HCT116 (cell line): ENCODE results near the gene RPS24. TPM values are rescaled to one million over a fixed set of nuclear protein-coding genes. Genes with fewer than 3 reads are reported as not detected.

ENCODE experiments used
- ATAC-seq: fragments of 200-7000 bp; cut with Tn5 transposase; 2 replicates; pipeline ENCODE4 v1.9.1; 2020; ENCODE audit warnings: mild to moderate bottlenecking, moderate library complexity
- BruUV-seq: library from RNA; stranded (reverse); fragments of 400-500 nt; replicated peaks from 2 replicates; lab custom pipeline; 2021; lab: Mats Ljungman, UMichigan
- CTCF ChIA-PET: fragments of 300-600 bp; sonication (Branson Sonifier 250); formaldehyde crosslinking; loops from one replicate; lab custom pipeline; 2021; ENCODE audit warnings: antibody characterized with exemption; lab: Charles Lee
- POLR2A ChIA-PET: fragments of 300-600, 350-600 bp; sonication (Branson Sonifier 250); formaldehyde crosslinking; loops from one replicate; lab custom pipeline; 2021; ENCODE audit warnings: antibody characterized with exemption; lab: Charles Lee
- RAD21 ChIA-PET, 2 experiments: fragments of 300-600 bp; sonication (Branson Sonifier 250); formaldehyde crosslinking; loops; one replicate each; lab custom pipeline; 2023; ENCODE audit warnings: low total read pairs in 2 of 2; ENCODE audit not compliant: uncharacterized antibody in 2 of 2, unreplicated experiment in 2 of 2, low non-redundant PET in 1 of 2; lab: Charles Lee
- DNase-seq: peaks from one replicate; pipeline ENCODE4 v3.0.0-alpha.2; 2010; ENCODE audit warnings: low read depth, low spot score
- H2AFZ ChIP-seq: fragments of 200-600 bp; shearing (Covaris generic), sonication (generic); 2 replicates; pipeline ENCODE4 v1.6.1; 2017; ENCODE audit warnings: low read depth, mixed run types, mixed read lengths, antibody characterized with exemption, low read length; ENCODE audit not compliant: poor library complexity, severe bottlenecking
- H3K27ac ChIP-seq: 2 replicates; pipeline ENCODE4 v1.5.1; 2012; ENCODE audit warnings: low read depth, low read length
- H3K27me3 ChIP-seq: fragments of 200-600 bp; sonication (generic); 2 replicates; pipeline ENCODE4 v1.6.1; 2016; ENCODE audit warnings: mixed run types, low read length, mixed read lengths; ENCODE audit not compliant: insufficient read depth
- H3K36me3 ChIP-seq, 2 experiments: fragments of 200-500 bp in 1 of 2; fragments of 200-600 bp in 1 of 2; sonication (Bioruptor generic) in 1 of 2; sonication (generic) in 1 of 2; 2 replicates each; pipeline versions ENCODE4 v1.5.1 to v1.6.1; 2014 to 2016; ENCODE audit warnings: low read length in 2 of 2, inconsistent platforms in 1 of 2, mixed read lengths in 1 of 2, mixed run types in 1 of 2; ENCODE audit not compliant: insufficient read depth in 2 of 2, control insufficient read depth in 1 of 2
- H3K4me1 ChIP-seq, 2 experiments: fragments of 200-600 bp in 1 of 2; sonication (generic) in 1 of 2; 2 replicates each; pipeline versions ENCODE4 v1.5.1 to v1.6.1; 2012 to 2017; ENCODE audit warnings: low read length in 2 of 2, inconsistent platforms in 1 of 2, mild to moderate bottlenecking in 1 of 2, mixed read lengths in 1 of 2, mixed run types in 1 of 2, moderate library complexity in 1 of 2; ENCODE audit not compliant: insufficient read depth in 2 of 2, control insufficient read depth in 1 of 2
- H3K4me2 ChIP-seq: fragments of 200-600 bp; sonication (generic); 2 replicates; pipeline ENCODE4 v1.6.1; 2017; ENCODE audit warnings: mixed run types, low read length, mixed read lengths
- H3K4me3 ChIP-seq, 2 experiments: fragments of 200-600 bp in 1 of 2; sonication (generic) in 1 of 2; replicated peaks in 1 of 2; 2 replicates each; pipeline ENCODE4 v1.5.1; 2011 to 2016; ENCODE audit warnings: low read length in 2 of 2, control low read depth in 1 of 2, low read depth in 1 of 2, mild to moderate bottlenecking in 1 of 2, mixed read lengths in 1 of 2, mixed run types in 1 of 2
- H3K79me2 ChIP-seq: fragments of 200-600 bp; sonication (generic); 2 replicates; pipeline ENCODE4 v1.6.1; 2017; ENCODE audit warnings: mild to moderate bottlenecking, mixed run types, low read length, moderate library complexity, mixed read lengths; ENCODE audit not compliant: insufficient read depth
- H3K9ac ChIP-seq: fragments of 200-600 bp; sonication (generic); 2 replicates; pipeline ENCODE4 v1.6.1; 2016; ENCODE audit warnings: low read length, mixed read lengths
- H3K9me2 ChIP-seq: fragments of 200-600 bp; sonication (generic), shearing (Covaris generic); 2 replicates; pipeline ENCODE4 v1.6.1; 2017; ENCODE audit warnings: mixed run types, mild to moderate bottlenecking, moderate library complexity; ENCODE audit not compliant: insufficient read depth
- H3K9me3 ChIP-seq, 2 experiments: fragments of 200-500 bp in 1 of 2; fragments of 200-600 bp in 1 of 2; sonication (Bioruptor generic) in 1 of 2; sonication (generic) in 1 of 2; 2 replicates each; pipeline ENCODE4 v1.6.1; 2014 to 2017; ENCODE audit warnings: low read length in 2 of 2, mixed read lengths in 2 of 2, inconsistent platforms in 1 of 2, low read depth in 1 of 2, mild to moderate bottlenecking in 1 of 2, mixed run types in 1 of 2, moderate library complexity in 1 of 2; ENCODE audit not compliant: control insufficient read depth in 1 of 2, insufficient read depth in 1 of 2
- H4K20me1 ChIP-seq: fragments of 200-600 bp; sonication (generic), shearing (Covaris generic); 2 replicates; pipeline ENCODE4 v1.6.1; 2017; ENCODE audit warnings: mixed run types, mild to moderate bottlenecking, moderate library complexity; ENCODE audit not compliant: insufficient read depth
- CBX3 ChIP-seq: IDR thresholded peaks from 2 replicates; pipeline ENCODE4 v1.6.1; 2012; ENCODE audit warnings: low read depth
- CEBPB ChIP-seq: IDR thresholded peaks from 2 replicates; pipeline ENCODE4 v1.6.1; 2012; ENCODE audit warnings: low read depth
- EGR1 ChIP-seq: IDR thresholded peaks from 2 replicates; pipeline ENCODE4 v1.6.1; 2012; ENCODE audit warnings: low read depth
- FOSL1 ChIP-seq: IDR thresholded peaks from 2 replicates; pipeline ENCODE4 v1.6.1; 2012; ENCODE audit warnings: low read depth
- JUND ChIP-seq: IDR thresholded peaks from 2 replicates; pipeline ENCODE4 v1.6.1; 2012
- RAD21 ChIP-seq: IDR thresholded peaks from 2 replicates; pipeline ENCODE4 v1.6.1; 2012; ENCODE audit warnings: low read depth, mild to moderate bottlenecking
- YY1 ChIP-seq: IDR thresholded peaks from 2 replicates; pipeline ENCODE4 v1.6.1; 2011; ENCODE audit warnings: low read length, low read depth, moderate library complexity, mild to moderate bottlenecking; ENCODE audit not compliant: insufficient replicate concordance; ENCODE audit errors: extremely low read depth
- ZBTB33 ChIP-seq: IDR thresholded peaks from 2 replicates; pipeline ENCODE4 v1.6.1; 2011; ENCODE audit warnings: mild to moderate bottlenecking, low read length, moderate library complexity; ENCODE audit not compliant: insufficient replicate concordance; ENCODE audit errors: extremely low read depth
- ZFX ChIP-seq: fragments of 450-650 bp; IDR thresholded peaks from 2 replicates; pipeline ENCODE4 v1.6.1; 2017
- ZNF274 ChIP-seq: fragments of 200-500 bp; sonication (Bioruptor generic); IDR thresholded peaks from 2 replicates; pipeline ENCODE4 v1.6.1; 2014; ENCODE audit warnings: mild to moderate bottlenecking, low read depth, low read length, inconsistent platforms
- intact Hi-C: fragments of 100-400 bp; cut with micrococcal nuclease; formaldehyde crosslinking; loops from 2 replicates; pipeline ENCODE4 v1.10.0; 2022
- total RNA-seq: library from RNA; stranded (reverse); gene quantifications from one replicate; pipeline ENCODE4 v1.2.1, GENCODE V29; 2021; ENCODE audit not compliant: unreplicated experiment
- TF ChIP-seq, protein P1 (sequence below), 3 experiments: fragments of 200-600 bp in 1 of 3; sonication (generic) in 1 of 3; IDR thresholded peaks in 2 of 3; conservative IDR thresholded peaks in 1 of 3; 2 replicates each; pipeline ENCODE4 v1.5.1; 2012 to 2017; ENCODE audit warnings: low read depth in 2 of 3, low read length in 2 of 3, antibody characterized with exemption in 1 of 3, borderline replicate concordance in 1 of 3, control low read depth in 1 of 3, mild to moderate bottlenecking in 1 of 3, mixed read lengths in 1 of 3, mixed run types in 1 of 3, moderate library complexity in 1 of 3; ENCODE audit not compliant: insufficient read depth in 1 of 3
- TF ChIP-seq, protein P2 (sequence below): IDR thresholded peaks from 2 replicates; pipeline ENCODE4 v1.6.1; 2012
- TF ChIP-seq, protein P3 (sequence below): IDR thresholded peaks from 2 replicates; pipeline ENCODE4 v1.6.1; 2012

The RPS24 gene
- total RNA-seq, 1 experiment from 2014 or later: 1,764 TPM

DNA sequence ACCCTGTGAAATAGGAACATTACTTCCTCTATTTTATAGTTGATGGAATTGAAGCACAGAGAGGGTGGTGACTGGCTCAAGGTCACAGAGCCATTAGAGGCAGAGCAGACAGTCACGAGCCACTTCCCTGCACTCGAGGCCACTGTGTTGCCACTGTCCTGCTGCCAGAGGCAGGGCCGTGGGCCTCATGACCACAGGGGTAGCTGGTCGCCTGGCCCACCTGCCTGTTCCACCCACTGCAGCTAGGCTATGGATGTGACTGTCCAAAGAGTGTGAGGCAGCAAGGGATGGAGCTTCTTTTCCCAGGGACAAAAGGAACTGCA is 38.2 kb downstream of the RPS24 start:
- no peaks in the 10 kb centered on the region for H3K9me3 ChIP-seq
- H3K4me2 ChIP-seq: no peak overlapping the region
- H2AFZ ChIP-seq: no peak overlapping the region
- H3K9ac ChIP-seq: no peak overlapping the region
- ATAC-seq (no peak), DNase-seq (no peak)
- H3K4me3 ChIP-seq: no peak overlapping the region
- intact Hi-C loops: no loop called here
- RAD21 ChIA-PET: no interaction called here
- TF ChIP-seq, protein P1, sequence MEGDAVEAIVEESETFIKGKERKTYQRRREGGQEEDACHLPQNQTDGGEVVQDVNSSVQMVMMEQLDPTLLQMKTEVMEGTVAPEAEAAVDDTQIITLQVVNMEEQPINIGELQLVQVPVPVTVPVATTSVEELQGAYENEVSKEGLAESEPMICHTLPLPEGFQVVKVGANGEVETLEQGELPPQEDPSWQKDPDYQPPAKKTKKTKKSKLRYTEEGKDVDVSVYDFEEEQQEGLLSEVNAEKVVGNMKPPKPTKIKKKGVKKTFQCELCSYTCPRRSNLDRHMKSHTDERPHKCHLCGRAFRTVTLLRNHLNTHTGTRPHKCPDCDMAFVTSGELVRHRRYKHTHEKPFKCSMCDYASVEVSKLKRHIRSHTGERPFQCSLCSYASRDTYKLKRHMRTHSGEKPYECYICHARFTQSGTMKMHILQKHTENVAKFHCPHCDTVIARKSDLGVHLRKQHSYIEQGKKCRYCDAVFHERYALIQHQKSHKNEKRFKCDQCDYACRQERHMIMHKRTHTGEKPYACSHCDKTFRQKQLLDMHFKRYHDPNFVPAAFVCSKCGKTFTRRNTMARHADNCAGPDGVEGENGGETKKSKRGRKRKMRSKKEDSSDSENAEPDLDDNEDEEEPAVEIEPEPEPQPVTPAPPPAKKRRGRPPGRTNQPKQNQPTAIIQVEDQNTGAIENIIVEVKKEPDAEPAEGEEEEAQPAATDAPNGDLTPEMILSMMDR (IDR thresholded peaks at IDR 0.05 in 2 of 3, conservative IDR thresholded peaks at IDR 0.05 in 1 of 3; ENCODE audit: borderline replicate concordance in 1 of 3, insufficient read depth in 1 of 3, low read depth in 2 of 3, low read length in 2 of 3): no peak
- TF ChIP-seq EGR1 (no peak), FOSL1 (no peak), CEBPB (no peak), JUND (no peak), YY1 (no peak), RAD21 (no peak), CBX3 (no peak), ZBTB33 (no peak), ZNF274 (no peak), ZFX (no peak)
- TF ChIP-seq, protein P2, sequence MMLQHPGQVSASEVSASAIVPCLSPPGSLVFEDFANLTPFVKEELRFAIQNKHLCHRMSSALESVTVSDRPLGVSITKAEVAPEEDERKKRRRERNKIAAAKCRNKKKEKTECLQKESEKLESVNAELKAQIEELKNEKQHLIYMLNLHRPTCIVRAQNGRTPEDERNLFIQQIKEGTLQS: no peak
- TF ChIP-seq, protein P3, sequence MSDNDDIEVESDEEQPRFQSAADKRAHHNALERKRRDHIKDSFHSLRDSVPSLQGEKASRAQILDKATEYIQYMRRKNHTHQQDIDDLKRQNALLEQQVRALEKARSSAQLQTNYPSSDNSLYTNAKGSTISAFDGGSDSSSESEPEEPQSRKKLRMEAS: no peak
- TF ChIP-seq, all 23 proteins: peak for 0
- Histone ChIP-seq H3K4me1 (no peaks in the 10 kb centered on the region), H3K27me3 (no peaks in the 10 kb centered on the region), H3K9me2 (no peaks in the 10 kb centered on the region), H3K79me2 (no peaks in the 10 kb centered on the region), H4K20me1 (no peaks in the 10 kb centered on the region), H3K36me3 (no peaks in the 10 kb centered on the region), H3K27ac (no peak overlapping the region)
- CTCF ChIA-PET: no interaction called here
- no TSS peak for BruUV-seq
- POLR2A ChIA-PET: no interaction called here
